ENCODE data around the gene HSD3B7.

DNA sequence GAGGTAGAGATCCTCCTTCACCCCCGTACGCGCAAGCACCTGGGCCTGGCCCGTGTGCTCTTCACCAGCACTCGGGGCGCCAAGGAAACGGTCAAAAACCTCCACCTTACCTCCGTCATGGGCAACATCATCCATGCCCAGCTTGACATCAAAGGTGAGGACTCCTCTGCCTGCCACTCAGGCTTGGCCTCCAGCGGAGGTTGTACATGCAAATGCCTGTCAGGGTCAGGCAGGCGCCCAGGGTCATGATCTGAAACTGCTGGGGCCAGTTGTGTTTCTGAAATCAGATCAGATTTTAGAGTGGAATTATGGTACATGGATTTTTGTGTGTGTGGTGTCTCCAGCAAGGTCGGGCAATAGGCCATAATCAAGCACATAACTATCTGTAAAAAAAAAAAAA is 23.6 kb upstream of the HSD3B7 start:
- TF ChIP-seq, protein P1, sequence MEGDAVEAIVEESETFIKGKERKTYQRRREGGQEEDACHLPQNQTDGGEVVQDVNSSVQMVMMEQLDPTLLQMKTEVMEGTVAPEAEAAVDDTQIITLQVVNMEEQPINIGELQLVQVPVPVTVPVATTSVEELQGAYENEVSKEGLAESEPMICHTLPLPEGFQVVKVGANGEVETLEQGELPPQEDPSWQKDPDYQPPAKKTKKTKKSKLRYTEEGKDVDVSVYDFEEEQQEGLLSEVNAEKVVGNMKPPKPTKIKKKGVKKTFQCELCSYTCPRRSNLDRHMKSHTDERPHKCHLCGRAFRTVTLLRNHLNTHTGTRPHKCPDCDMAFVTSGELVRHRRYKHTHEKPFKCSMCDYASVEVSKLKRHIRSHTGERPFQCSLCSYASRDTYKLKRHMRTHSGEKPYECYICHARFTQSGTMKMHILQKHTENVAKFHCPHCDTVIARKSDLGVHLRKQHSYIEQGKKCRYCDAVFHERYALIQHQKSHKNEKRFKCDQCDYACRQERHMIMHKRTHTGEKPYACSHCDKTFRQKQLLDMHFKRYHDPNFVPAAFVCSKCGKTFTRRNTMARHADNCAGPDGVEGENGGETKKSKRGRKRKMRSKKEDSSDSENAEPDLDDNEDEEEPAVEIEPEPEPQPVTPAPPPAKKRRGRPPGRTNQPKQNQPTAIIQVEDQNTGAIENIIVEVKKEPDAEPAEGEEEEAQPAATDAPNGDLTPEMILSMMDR (IDR thresholded peaks at IDR 0.05), result no peak
- no peak for TF ChIP-seq POLR2A (IDR thresholded peaks at IDR 0.05)
